Activated CD8-positive, alpha-beta memory T cell treated with anti-CD3 and anti-CD28 coated beads, Interleukin-2, amount 50 U/mL, for 48 hours (primary cell): ENCODE measurements around the gene TM7SF3.

ENCODE experiments used
- DNase-seq: peaks from one replicate; pipeline ENCODE4 v3.0.0-alpha.2; 2020

TM7SF3 gene

DNA sequence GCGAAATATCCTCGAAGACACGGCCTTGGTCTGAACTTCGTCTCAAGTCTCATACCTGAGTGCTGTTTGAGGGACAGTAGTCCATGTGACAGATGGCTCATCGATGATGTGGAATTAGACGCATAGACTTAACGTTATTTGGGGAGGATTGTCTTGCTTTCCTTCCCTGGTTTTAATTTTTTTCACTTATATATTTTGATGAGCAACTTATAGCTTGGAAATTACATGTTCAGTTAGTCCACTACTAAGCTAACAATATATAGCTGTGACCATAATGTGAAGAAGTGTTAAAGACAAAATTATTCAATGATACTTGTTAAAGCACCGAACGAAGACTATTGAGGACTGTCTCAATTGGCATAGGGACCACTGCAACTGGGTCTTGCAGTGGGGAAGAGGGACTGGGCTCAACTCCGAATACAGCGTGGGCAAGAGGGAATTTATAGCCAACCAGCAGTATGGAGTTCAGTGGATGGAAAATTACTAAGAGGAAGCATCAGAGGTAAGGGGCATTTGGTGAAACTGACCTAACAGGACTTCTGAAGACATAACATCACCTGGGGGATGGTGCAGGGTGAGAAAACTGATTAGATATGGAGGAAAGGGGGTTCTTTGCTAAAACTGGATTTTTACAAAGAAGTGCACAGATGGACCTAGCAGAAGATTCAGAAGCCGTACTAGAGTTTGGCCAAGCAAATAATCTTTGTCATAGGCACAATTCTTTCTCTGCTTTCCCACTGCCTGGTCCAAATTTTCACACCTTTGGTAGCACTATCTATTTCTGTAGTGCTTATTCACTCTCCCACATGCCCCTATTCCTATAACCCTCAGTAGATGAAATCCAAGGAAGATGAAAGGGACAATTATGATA, 910 bp upstream of the TM7SF3 start:
- no peak for DNase-seq

DNA sequence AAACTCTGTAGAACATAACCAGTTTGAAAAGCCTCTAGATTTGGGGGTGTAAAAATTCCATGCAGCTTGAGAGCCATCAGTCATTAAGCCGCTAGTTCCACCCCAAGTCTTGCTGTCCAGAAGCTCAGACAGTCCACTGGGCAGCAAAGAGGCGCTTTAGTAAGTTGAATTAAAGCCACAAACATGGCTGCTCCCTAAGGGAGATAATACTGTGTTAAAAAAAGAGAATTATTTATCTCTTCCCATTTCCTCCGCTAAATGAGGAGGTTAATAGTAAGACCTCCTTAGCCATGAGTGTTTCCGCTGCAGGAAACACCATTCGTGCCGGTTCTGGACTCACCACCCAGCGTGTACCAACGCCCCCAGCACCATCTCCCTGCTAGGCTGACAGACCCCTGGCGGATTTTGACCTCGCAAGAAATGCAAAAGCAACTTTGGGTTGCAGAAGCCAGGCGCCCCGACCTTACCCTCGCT, 536 bp downstream of the TM7SF3 start:
- peak; percentile 80 for DNase-seq

DNA sequence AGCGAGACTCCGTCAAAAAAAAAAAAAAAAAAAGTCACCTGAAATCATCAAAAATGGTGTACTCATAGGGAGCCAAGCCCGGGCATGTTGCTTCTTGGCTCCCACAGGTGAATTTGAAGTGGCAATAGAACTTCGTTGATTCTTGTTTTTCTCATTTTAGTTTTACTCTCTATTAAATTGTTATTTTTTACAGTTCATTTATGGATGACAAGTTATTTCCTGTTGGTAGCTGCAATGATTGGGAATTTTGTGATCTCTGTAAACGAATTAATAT, 1.3 kb downstream of the TM7SF3 start:
- DNase-seq = no peak

DNA sequence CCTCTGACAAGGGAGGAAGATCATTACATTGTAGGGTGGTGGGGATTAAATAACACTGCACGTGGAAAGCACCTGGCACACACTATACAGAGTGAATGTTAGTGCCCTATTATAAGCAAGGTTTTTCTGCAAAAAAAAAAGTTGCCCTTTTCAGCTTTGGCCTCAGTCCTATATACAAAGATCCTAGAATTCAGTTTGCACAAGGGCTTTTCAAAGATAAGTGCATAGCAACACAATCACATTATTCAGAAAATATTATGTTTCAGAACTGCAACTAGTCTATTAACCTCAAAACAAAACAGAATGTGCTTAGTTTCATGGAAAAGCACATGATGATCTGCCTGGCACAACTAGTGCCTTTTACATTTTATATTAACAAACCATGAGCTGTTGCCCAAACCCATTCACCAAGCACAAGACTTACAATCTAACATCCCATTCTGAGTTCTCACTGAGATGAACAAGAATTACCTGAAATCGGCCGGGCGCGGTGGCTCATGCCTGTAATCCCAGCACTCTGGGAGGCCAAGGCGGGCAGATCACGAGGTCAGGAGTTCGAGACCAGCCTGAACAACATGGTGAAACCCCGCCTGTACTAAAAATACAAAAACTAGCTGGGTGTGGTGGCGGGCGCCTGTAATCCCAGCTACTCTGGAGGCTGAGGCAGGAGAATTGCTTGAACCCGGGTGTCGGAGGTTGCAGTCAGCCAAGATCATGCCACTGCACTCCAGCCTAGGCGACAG, 1.8 kb downstream of the TM7SF3 start:
- DNase-seq = no peak

DNA sequence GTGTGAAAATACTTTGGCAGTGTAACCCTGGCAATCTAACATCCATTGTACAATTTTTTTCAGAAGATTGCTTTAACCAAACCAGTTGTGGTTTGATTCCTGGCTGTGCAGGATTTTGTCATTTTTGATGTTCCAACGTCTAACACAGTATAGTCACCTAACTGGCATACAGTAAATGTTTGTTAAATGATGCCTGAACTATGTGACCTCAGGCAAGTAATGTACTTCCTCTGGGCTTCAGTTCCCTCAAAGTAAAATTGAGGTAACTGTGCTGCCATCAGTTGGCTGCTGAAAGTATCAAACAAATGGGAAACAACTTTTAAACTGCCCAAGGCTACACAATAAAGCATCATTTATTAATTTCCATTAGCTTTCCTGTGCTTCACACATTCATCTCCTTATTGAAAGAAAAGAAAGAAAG, 4.3 kb downstream of the TM7SF3 start:
- DNase-seq = no peak

DNA sequence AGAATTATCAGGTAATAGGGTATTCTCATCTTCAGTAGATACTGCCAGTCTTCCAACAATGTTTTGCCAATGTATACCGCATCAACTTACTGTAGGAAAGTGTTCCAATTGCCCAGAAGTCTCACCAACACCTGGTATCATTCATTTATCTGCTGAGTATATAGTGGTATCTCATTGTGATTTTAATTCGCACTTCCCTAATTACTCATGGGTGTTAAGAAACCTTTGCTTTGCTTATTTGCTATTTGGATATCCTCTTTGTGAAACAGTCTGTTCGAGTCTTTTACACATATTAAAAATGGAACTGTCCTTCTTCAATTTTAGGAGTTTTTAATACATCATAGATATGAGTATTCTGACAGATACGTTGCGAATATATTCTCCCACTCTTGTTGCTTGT, 6.1 kb downstream of the TM7SF3 start:
- no peak for DNase-seq

DNA sequence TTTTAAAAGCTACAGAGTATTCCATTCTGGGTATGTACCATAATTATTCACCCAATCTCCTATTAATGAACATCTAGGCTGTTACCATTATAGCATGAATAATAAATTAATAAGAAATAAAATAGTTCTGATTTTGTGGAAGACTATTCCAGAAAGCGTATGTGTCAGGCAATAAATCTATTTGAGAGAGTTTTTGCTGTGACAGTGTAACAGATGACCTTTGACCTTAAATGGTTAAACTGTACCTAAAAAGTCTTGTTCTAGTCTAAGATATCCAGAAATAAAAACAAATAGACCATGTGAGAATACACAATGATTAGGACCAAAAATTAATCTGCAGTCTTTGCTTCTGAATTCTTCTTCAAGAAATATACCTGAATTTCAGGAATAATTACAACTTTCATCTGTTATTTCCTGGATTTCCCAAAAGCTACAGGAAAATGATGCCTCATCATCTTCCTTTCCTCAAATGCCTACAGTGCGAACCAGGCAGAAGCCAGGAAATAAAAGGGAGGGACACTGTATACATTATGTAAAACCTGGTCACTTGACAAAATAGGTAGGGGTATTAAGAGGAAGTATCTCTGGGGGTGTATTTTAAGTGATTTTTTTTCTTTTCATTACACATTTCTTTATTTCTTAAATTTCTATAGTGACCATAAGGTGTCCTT, 7.3 kb downstream of the TM7SF3 start:
- DNase-seq = no peak

DNA sequence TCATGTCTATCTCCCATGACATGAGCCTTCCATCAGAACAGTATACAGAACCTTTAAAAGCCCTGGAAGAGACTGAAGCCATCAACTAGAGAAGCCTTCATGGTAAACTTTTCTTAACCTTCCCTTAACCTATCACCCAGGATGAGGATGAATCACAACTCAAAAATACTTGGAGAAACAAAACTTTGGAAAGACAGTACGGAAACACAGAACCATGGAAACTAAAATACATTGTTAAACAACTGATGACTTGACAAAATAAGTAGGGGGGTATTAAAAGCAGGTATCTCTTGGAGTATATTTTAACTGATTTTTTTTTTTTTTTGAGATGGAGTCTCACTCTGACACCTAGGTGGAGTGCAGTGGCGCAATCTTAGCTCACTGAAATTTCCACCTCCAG, 8.7 kb downstream of the TM7SF3 start:
- no peak for DNase-seq

DNA sequence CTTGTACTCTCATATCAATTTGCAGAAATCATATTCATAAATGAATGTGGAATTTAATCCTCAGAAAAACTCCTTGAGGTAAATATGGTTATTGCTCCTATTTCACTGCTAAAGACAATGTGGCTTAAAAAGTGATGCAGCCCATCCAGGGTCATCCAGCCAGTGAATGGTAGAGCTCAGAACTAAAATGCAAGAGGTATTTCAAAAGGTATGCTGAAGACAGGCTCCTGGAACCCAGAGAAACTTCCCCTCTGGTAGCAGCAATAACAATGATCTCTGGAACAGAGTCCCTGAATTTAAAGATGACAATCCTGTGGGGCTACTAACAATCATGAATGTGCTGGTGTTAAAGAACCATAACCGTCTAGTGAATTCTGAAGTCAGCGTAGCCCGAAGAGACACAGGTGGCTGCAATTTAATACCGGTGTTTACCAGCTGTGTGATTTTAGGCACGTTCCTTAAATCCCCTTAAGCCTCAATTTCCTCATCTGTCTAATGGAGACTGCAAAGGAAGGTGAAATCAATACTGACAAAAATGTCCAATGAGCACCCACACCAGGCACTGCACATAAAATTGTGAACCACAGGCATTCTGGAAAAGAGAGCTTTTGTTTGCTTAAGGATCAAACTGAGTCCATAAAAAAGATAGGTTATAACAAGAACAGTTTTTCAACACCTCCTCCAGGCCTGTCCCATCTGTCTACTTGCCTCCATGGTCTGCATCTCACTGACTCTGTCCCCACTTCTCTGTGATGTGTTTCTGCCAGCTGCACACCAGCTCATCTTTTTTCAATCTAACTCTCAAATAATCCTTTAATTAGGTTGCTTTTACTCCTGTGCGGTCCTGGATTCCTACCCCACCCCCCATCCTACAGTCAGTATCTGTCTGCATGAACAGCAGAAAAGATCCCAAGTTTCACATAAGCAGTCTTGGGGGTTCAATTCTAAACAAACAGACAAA, 10.5 kb downstream of the TM7SF3 start:
- no peak for DNase-seq

DNA sequence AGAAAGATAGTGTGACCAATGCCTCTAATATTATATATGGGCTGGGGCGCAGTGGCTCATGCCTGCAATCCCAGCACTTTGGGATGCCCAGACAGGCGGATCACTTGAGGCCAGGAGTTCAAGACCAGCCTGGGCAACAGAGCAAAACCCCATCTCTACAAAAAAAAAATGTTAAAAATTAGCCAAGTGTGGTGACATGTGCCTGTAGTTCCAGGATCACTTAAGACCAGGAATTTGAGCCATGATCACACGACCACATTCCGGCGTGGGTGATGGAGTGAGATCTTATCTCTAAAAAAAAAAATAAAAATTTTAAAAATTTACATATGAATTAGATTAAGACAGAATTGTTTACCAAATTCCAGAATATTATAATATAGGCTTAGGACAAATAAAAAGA, 12.0 kb downstream of the TM7SF3 start:
- DNase-seq = no peak

DNA sequence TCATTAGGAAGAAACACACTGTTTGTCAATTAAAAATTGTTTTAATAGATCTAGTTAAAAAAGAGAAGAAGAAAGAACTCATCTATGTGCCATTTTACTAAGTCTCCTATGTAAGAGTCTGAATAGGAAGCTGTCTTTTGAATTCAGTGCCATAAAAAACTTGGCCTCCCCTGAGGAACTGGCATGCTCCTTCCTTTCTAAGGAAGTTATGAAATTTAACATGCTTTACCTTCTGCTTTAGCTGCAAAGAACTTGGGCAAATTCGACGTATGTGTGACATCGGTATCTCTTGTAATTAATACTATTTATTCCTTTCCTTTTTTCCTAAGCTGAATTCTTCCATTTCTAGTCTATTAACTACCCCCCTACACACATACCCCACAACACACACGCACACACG, 12.5 kb downstream of the TM7SF3 start:
- no peak for DNase-seq

DNA sequence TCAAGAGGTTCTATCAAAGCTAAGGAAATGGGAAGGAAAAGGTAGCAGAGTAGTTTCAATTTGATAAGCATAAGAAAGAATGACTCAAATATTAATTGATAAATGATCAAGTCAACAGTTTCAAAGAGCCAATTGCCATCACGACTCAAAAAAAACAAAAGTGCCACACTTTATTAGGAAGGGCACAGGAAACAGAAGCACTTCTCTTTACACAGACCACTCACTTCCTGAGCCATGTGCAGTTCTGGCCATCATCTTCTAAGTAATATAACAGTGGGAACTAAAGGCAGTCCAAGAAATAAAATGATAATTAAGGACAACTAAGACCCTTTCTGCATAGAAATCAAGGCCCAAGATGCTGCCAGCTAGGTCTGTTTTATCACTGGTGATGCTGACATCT, 13.2 kb downstream of the TM7SF3 start:
- DNase-seq = no peak

DNA sequence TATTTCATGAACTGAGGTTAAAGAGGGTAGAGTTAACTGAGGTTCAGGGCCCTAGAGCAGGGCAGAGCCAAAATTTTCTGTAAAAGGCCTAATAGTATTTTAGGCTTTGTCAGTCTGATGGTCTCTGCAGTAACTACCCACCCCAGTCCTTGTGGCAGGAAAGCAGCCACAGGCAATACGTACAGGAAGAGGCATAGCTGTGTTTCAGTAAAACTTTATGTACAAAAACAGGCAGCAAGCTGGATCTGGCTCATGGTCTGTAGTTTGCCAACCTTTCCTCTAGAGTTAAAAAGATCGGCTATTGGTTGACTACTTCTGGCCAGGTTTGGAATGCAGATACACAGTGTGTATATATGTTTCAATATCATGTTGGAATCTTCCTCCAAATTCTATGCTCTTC, 17.2 kb downstream of the TM7SF3 start:
- DNase-seq = no peak

DNA sequence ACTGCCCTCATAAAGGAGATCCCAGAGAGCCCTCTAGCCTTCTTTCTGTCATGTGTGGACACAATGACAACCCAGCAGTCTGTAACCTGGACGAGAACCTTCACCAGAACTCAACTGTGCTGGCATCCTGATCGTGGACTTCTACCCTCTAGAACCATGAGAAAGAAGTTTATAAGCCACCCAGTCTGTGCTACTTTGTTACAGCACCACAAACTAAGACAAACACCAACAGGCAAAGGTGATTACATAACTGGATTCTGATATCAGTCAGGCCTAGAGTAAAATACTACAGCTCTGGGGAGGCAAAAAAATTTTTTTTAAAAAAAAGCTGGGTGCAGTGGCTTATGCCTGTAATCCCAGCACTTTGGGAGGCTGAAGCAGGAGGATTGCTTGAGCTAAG, 18.5 kb downstream of the TM7SF3 start:
- no peak for DNase-seq

DNA sequence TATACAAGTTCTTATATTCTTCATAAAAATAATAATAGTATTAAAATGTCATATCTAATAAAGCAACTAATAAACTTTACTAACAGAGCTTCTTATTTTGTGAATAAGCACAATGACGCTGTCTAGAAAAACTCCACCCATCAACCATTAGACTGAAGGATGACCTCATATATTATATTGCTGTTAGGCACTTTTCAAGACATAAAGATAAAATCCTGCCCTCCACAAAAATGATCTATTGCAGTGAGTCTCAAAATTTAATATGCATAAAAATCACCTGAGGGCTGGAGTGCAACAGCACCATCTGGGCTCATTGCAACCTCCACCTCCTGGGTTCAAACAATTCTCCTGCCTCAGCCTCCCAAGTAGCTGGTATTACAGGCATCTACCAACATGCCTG, 20.1 kb downstream of the TM7SF3 start:
- DNase-seq = no peak

DNA sequence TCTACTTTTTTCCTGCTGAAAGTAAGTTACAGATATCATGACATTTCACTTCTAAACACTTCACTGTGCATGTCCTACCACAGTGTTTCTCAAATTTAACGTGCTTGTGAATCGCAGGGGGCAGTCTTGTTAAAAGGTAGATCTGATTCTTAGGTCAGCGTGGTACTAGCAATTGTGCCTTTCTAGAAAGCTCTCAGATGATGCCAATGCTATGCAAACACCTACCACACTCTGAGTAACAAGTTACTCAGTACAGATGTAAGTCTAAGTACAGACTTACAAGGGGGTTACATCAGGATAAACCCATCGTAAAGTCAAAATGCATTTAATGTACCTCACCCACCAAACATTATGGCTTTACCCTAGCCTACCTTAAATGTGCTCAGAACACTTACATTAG, 22.4 kb downstream of the TM7SF3 start:
- no peak for DNase-seq

DNA sequence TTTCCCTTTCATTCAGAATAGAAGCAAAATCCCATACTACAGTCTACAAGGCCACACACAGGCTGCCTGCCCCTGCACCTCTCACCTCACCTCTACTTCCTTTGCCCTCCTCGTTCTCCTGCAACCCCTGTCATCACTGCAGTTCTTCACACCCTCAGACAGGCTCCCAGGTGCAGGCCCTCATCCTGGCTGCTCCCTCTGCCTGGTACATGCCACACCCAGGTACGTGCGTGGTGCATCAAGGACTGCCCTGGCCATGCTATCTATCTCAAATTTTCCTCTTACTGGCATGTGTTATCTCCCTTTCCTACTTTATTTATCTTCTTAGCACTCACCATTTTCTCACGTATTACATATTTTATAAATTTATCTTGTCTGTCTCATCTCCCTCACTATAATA, 24.3 kb downstream of the TM7SF3 start:
- DNase-seq = no peak

DNA sequence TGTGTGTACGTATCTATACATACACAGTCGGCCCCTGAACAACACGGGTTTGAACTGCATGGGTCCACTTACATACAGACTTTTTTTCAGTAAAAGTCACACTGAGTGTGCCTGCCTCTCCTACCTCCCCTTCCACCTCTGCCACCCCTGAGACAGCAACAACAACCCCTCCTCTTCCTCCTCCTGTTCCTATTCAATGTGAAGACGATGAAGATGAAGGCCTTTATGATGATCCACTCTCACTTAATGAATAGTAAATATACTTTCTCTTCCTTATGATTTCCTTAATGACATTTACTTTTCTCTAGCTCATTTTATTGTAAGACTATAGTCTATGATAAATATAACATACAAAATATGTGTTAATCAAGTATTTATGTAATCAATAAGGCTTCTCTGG, 25.5 kb downstream of the TM7SF3 start:
- DNase-seq = no peak

DNA sequence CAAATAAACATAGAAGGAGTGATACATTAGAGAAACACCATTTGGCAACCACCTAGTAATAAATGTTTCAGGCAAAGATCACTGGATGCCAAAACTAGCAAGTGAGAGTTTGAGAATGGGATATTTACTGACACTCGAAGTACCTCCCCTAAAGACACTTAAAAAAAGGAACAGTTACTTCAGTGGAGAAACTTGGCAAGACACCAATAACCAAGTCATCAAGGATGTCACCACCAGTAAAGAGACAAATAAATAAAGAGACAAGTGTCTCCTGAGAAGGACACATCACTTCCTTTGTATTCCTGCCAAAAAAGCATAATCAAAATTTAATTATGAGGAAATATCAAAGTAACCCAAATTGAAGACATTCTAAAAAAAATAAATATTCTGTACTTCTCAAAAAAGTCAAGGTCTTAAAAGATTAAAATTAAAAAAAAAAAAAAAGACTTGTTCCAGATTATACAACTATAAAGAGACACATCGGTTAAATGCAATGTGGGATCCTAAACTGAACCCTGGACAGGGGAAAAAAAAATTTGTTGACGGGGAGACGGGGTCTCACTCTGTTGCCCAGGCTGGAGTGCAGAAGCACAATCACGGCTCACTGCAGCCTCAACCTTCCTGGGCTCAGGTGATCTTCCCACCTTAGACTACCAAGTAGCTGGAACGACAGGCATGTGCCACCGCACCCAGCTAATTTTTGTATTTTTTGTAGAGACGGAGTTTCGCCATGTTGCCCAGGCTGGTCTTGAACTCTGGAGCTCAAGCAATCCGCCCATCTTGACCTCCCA, 26.4 kb downstream of the TM7SF3 start:
- DNase-seq = no peak

DNA sequence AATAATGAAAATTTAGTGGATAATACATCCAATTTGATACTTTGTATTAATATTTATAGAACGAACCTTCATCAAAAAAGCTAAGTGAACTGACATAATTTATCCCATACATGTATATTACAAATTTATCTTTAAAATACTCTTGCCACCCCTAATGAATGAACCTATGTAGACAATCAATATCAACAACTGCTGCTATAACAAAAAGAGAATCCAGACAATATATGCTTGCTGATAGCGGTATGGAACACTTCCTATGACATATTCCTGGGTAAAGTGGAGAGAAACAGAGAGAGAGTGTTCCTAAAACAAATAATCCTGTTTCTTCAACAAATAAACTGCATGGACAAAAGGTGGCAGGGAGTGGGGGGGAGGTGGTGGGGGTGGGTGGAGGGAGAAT, 31.3 kb downstream of the TM7SF3 start:
- DNase-seq = no peak

DNA sequence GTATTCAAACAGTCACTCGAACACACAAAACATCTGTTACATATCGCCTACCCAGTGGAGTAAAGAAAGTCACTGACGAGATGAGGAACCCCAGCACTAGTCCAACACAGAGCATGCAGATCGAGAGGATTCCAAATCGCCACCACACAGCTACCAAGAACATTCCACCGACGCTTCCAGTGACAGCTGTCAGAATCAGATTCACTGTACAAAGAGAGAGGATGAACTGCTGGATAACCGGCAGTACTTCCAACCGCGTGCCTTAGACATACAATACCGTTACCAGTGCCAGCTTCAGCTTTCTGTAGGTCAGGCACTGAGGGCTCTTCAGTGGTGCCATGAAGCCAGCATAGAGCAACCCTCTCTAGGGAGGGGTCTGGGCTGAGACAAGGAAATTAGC, 34.5 kb downstream of the TM7SF3 start:
- no peak for DNase-seq

DNA sequence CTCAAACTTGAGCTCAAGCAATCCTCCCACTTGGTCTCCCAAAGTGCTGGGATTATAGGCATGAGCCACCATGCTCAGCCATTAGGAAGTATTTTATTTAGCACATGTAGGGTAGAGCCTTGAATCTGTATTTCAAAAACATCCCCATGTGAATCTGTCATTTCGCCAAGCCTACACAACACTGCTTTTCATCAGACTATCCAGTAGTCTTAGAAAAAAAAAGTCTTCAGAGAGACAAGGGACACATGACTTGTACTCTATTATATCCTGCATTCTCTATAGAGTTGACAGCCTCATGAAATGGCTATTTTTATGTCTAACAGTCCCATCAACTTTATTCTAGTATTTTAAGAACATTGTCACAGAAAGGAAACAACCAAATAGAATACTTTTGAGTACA, 35.4 kb downstream of the TM7SF3 start:
- no peak for DNase-seq
